NCI-H748 (cell line): ENCODE measurements around the gene RPS21.
A peak's percentile ranks its signal among the peaks of the same experiment; 100 is the strongest.

Source experiments
- DNase-seq: peaks from one replicate; lab custom pipeline; 2025; ENCODE audit not compliant: unreplicated experiment; lab: John Stamatoyannopoulos, UW

Gene RPS21

GRCh38 chr20:62409931-62410745 is 23.2 kb downstream of the RPS21 start:
- DNase-seq, result peak; percentile 73

GRCh38 chr20:62410746-62411478 is 24.0 kb downstream of the RPS21 start:
- no peak for DNase-seq

GRCh38 chr20:62411479-62412193 is 24.7 kb downstream of the RPS21 start:
- DNase-seq, result no peak

- no peak for DNase-seq
Measured at GRCh38 chr20:62412194-62413024, 25.5 kb downstream of the RPS21 start.

GRCh38 chr20:62413025-62413570 is 26.2 kb downstream of the RPS21 start:
- DNase-seq, result no peak

- DNase-seq, result no peak
Measured at GRCh38 chr20:62413896-62414481, 27.1 kb downstream of the RPS21 start.

GRCh38 chr20:62415354-62416111 is 28.6 kb downstream of the RPS21 start:
- no peak for DNase-seq

- no peak for DNase-seq
Measured at GRCh38 chr20:62416651-62417637, 30.0 kb downstream of the RPS21 start.

GRCh38 chr20:62417981-62418708 is 31.2 kb downstream of the RPS21 start:
- DNase-seq, result no peak

- DNase-seq, result no peak
Measured at GRCh38 chr20:62418709-62419487, 32.0 kb downstream of the RPS21 start.

GRCh38 chr20:62419759-62420158 is 32.9 kb downstream of the RPS21 start:
- no peak for DNase-seq

- no peak for DNase-seq
Measured at GRCh38 chr20:62420846-62421715, 34.2 kb downstream of the RPS21 start.

GRCh38 chr20:62421716-62421990 is 34.8 kb downstream of the RPS21 start:
- no peak for DNase-seq

GRCh38 chr20:62422636-62423325 is 35.9 kb downstream of the RPS21 start:
- no peak for DNase-seq

- DNase-seq, result no peak
Measured at GRCh38 chr20:62423326-62423706, 36.4 kb downstream of the RPS21 start.
